ENCODE results near the gene SRXN1. TPM values are rescaled to one million over a fixed set of nuclear protein-coding genes. Genes with fewer than 3 reads are reported as not detected.

SRXN1 gene
- total RNA-seq, 1 experiment from 2014 or later, result 80.8 TPM

GRCh38 chr20:667351-668034, 14.5 kb upstream of the SRXN1 start:
- ATAC-seq, result peak; percentile 87
- no peaks in the 10 kb centered on the region for H3K9me3 ChIP-seq (ENCODE audit: control insufficient read depth in 1 of 2, insufficient read depth in 1 of 2, low read depth in 1 of 2, low read length in 2 of 2)
- intact Hi-C loops (cut with micrococcal nuclease), result loop anchor here (1.0 to 5.0 kb wide), 3 partner anchors 71 to 315 kb away; no protein-coding TSS in a partner anchor

More at GRCh38 chr20:667351-668034, 14.5 kb upstream of the SRXN1 start:
- H3K9ac ChIP-seq (ENCODE audit: low read length), result no peak overlapping the region
- H3K4me1 ChIP-seq (ENCODE audit: control insufficient read depth in 1 of 2, insufficient read depth in 2 of 2, low read length in 2 of 2), result peaks cover 9 to 10% of the 10 kb centered on the region in 2 experiments; a peak in 3 of 4 replicates
- ChIA-PET POLR2A (interaction anchor here (1.4 kb wide), 1 partner anchor 22 kb away, joined by 5 read pairs; no protein-coding TSS in a partner anchor), RAD21 (ENCODE audit: low non-redundant PET in 1 of 2, low total read pairs in 2 of 2, uncharacterized antibody in 2 of 2, unreplicated experiment in 2 of 2) (interaction anchor here in 1 of 2 experiments (0.6 kb wide), 1 partner anchor 119 kb away, joined by 3 read pairs; no protein-coding TSS in a partner anchor), CTCF (interaction anchor here (0.5 to 1.8 kb wide), 25 partner anchors 9 to 313 kb away, joined by 3 to 15 read pairs (median 4); partner anchors contain the start of gene SLC52A3)
- DNase-seq (ENCODE audit: low read depth, low spot score), result no peak
- no peaks in the 10 kb centered on the region for H4K20me1 ChIP-seq (ENCODE audit: insufficient read depth)
- H3K4me3 ChIP-seq (replicated peaks in 1 of 2; ENCODE audit: low read depth in 1 of 2, low read length in 2 of 2), result no peak overlapping the region
- no peak overlapping the region for H3K4me2 ChIP-seq (ENCODE audit: low read length)
- no TSS peak for BruUV-seq (replicated peaks)
- H3K27ac ChIP-seq (ENCODE audit: low read depth, low read length), result no peak overlapping the region
- no peaks in the 10 kb centered on the region for H3K27me3 ChIP-seq (ENCODE audit: insufficient read depth, low read length)
- no peaks in the 10 kb centered on the region for H3K36me3 ChIP-seq (ENCODE audit: control insufficient read depth in 1 of 2, insufficient read depth in 2 of 2, low read length in 2 of 2)
- no peaks in the 10 kb centered on the region for H3K79me2 ChIP-seq (ENCODE audit: insufficient read depth, low read length)
- TF ChIP-seq SP1 (IDR thresholded peaks at IDR 0.05; ENCODE audit: low read depth) (no peak), SIN3A (IDR thresholded peaks at IDR 0.05; ENCODE audit: low read depth) (no peak), TCF7L2 (IDR thresholded peaks at IDR 0.05; ENCODE audit: borderline replicate concordance, extremely low read depth, insufficient read depth, insufficient read length) (no peak), RAD21 (IDR thresholded peaks at IDR 0.05; ENCODE audit: low read depth) (peak; percentile 68)
- TF ChIP-seq, protein P1, sequence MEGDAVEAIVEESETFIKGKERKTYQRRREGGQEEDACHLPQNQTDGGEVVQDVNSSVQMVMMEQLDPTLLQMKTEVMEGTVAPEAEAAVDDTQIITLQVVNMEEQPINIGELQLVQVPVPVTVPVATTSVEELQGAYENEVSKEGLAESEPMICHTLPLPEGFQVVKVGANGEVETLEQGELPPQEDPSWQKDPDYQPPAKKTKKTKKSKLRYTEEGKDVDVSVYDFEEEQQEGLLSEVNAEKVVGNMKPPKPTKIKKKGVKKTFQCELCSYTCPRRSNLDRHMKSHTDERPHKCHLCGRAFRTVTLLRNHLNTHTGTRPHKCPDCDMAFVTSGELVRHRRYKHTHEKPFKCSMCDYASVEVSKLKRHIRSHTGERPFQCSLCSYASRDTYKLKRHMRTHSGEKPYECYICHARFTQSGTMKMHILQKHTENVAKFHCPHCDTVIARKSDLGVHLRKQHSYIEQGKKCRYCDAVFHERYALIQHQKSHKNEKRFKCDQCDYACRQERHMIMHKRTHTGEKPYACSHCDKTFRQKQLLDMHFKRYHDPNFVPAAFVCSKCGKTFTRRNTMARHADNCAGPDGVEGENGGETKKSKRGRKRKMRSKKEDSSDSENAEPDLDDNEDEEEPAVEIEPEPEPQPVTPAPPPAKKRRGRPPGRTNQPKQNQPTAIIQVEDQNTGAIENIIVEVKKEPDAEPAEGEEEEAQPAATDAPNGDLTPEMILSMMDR (IDR thresholded peaks at IDR 0.05 in 2 of 3, conservative IDR thresholded peaks at IDR 0.05 in 1 of 3; ENCODE audit: borderline replicate concordance in 1 of 3, insufficient read depth in 1 of 3, low read depth in 2 of 3, low read length in 2 of 3), result peak; percentile 89 to 99 (median 97)
- H2AFZ ChIP-seq (ENCODE audit: low read depth, low read length, poor library complexity, severe bottlenecking), result peak overlapping the region; percentile 57
- H3K9me2 ChIP-seq (ENCODE audit: insufficient read depth), result no peaks in the 10 kb centered on the region
